Dermis microvascular lymphatic vessel endothelial cell (primary cell): ENCODE results near the gene USH2A. TPM values are rescaled to one million over a fixed set of nuclear protein-coding genes. Genes with fewer than 3 reads are reported as not detected.

ENCODE experiments used
- DNase-seq, 2 donors: peaks; one replicate each; pipeline versions ENCODE4 v3.0.0 to v3.0.0-alpha.2; 2010; ENCODE audit warnings: low read depth in 2 of 2
- total RNA-seq: library from RNA; depleted of rRNA; stranded (reverse); fragments of >200 nt; gene quantifications from 2 replicates; pipeline ENCODE4 v1.2.1, GENCODE V29; 2014

Gene USH2A
- total RNA-seq, 1 donor from 2014 or later: not detected

DNA sequence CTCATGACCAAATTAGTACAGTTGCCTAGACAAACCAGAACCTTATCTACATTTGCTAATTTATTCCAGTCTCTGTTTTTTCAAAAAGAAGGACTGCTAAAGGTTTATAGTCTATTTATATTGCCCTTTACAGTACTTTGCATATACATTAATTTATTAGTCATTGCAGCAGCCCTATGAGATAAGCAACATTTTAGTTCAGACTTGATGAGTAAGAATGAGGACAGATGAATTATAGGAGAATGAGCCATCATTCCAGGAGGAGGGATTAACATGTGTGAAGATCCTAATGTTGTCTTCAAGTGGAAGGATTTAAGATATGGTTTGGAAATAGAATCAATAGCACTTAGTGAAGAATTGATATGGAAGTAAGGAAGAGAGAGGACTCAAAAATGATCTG is 703.7 kb downstream of the USH2A start:
- DNase-seq: no peak

DNA sequence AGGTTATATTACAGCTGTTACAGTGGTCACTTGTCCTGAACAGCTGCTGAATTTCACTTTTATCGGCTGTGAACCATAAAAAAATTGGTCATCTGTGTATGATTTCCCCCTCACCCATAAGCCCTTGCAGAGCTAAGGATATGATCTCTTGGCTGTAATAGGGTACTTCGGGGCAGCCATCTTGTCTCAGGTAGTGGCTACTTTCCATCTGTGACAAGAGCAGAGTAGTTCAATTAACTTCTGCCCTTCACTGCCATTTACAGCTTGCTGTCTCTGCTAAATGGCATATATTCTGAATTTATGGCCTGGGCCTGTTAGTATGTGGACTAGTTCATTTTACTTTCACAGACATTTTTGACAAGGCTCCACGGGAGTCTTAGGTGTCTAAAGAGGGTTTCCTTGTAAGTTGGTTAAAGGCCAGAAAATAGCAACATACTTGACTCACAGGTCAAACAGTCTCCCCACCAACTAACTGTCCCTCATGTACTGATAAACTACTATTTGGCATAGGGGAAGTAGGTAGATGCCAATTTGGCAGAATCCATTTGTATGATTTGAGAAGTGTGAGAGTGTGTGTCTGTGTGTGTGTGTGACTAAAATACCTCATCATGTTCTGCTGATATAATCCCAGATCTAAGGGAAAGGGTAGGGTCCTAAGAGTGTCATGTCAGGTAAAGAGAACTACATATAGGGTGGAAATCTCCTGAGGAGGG is 704.5 kb downstream of the USH2A start:
- no peak for DNase-seq

DNA sequence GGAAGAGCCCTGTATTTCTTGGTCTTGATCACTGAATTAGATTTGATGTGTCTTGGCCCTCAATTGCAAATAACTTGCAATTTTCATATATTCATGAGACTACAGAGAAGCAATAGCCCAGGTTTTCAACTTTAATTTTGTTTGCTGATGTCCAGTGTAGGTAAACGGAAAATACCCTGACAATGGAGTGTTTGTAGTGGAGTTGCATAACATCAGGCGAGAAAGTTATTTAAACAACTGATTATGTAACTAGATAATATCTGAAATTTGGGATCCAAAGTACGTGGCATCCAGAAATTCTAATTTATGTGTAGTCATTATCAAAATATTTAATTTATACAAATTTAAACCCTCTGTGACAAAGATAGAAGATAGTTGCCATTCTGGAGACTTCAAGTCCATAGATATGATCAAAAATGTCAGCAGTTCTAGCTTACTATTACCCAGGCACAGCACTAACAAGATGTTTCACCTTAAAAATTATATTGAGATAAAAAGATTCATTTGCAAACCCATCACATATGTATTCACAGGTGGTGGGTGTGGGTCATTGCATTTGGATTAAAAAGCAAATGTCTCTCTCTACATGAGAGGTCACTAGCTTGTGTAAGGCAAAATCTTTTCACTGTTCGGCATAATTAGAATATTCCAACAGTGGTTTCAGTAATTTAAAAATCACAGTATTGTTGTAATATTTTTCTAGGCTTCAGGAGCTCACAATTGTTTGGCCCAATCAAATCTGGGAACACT is 705.4 kb downstream of the USH2A start:
- DNase-seq: no peak

DNA sequence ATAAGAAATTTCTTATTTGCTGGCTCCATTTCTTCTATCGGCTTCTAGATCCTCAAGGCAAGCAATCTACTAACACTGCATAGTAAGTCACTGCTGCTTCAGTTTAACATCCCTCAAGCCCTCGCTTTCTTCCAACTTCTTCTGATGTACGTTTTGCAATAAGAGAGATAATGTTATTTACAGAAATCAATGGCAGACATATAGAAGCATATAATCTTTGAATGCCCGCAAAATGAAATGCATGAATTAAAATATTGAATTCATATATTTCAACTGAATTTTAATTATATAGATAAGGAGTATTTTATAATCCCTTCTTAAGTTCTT is 712.4 kb downstream of the USH2A start:
- no peak for DNase-seq

DNA sequence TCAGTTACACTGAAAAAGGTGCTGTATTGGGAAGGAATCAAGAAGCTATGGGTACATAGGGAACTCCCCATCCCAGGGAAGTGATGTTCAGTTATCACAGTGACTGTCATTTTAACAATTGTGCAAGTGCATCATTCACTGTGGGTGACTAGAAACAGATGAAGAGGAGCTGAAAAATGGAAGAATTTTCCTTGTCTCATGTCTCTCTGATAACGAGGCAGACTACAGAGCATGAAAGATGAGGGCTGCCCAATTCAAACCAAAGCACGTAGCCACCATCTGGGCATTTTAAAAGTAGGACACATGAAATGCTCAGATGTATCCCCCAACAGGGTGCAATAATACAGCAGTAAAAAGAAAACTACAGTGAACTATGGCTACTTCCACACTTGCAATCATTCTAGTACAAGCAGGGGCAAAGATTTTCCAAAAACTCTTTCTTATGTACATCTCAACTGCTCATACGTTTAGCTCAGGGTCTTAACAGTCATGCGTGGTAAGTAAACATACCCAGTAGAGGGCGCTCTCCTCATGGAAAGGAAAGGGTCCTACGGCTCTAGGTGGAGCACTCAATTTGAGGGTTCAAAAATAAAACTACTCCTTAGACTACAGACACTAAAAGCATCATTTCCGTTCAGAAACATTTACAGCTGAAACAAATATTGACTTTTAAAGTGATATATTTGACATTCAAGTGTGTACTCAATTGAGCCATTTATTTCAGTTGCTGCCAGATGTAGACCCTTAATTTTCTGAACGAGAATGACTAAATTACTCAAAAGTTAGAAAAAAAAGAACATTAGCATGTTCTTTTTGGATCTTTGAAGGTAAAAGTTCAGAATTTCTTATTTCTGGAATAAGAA is 713.0 kb downstream of the USH2A start:
- peak; percentile 10 to 40 for DNase-seq

DNA sequence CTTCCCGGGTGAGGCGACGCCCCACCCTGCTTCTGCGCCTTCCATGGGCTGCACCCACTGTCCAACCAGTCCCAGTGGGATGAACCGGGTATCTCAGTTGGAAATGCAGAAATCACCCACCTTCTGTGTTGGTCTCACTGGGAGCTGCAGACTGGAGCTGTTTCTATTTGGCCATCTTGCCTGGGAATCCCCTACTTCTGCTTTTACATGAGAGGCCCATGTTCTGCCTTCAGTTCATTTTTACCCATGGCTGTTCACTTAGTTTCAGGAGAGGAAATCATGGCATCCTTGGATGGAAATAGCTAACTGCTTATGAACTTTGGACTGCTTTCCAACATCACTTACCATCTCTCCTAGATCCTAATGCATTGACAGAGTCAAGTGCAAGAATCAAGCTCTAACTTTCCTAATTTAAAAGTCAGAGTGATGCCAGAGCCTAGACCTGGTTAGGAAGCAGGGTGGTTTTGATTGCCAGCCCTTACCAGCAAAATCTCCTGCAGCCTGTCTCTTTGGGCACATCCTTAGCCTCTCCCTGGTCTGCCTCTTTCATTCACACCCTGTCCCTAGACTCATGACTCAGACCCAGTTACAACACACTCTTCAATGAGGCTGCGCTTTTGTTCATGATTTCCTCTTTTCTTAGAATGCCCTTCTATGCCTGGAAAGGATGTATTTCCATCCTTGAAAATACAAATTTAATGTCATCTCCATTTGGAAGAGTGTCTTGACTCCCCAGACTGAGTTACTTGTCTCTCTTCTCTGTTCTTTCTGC is 719.0 kb downstream of the USH2A start:
- DNase-seq: no peak

DNA sequence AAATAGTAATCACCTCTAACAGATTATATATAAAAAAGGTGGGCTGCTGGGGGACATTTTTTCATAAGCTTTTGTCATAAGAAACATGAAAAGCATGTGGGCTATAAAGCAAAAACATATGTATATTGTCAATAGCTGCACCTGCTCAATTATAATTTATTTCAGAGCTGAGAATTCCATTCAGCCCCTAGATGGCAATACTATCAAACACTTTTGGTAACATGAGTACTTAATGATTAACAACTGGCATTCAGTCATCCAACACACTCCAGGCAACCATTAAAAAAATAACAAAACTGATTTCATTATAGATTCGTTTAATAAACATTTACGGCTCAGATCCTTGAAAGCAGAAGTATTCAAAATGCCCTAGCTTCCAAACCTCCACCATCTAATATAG is 741.0 kb downstream of the USH2A start:
- no peak for DNase-seq

DNA sequence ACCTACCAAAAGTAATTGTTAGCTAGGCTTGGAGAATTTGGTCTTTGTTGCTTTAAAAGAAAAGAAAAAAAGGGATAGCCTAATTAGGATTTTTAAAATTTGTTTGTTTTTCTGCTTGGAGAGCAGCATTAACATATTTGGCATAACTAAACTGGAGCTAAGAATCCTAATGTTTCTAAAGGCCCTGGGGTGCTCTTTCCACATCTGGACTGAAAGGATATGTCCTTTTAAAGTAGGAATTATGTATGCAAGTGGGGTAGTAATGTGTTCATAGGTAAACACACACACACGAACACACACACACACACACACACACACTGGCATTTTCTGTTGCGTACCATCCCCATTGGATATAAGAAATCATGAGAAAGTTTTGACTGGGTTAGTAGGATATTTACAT is 742.2 kb downstream of the USH2A start:
- no peak for DNase-seq

DNA sequence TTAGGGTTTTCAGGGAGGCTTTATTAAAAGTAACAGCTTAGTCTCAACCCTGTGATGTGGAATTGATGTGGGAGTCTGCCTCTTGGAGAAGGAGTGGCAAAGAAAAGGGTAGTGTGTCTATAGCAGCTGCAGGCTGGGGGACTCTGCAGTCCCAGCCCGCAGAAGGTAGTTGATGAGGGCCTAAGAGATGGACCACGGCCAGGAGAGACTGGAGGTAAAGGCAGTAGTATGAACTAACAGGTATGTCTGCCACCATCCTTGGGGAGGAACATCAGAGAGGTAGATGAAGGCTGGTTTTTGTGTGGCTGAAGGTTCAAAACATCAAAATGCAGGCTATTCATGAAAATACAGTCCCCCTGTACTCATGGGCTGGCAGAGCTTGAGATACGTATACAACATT is 744.0 kb downstream of the USH2A start:
- DNase-seq: no peak

DNA sequence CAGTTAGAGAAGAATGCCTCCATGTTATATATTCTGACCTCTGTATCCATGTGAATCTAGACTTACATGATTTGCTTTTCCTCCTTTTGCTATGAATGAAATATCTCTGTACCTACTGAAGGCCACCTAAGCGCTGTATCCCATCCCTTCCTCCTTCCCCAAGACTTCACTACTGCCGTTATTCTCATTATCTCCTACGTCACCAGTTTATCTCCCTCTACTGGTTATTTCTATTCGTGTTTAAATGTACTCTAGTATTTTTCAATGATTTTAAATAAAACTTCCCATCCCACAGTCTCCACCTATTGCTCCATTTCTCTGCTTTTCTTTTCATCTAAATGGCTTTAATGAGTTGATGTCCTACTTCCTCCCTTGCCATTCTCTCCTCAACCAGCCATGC is 746.1 kb downstream of the USH2A start:
- DNase-seq: no peak

DNA sequence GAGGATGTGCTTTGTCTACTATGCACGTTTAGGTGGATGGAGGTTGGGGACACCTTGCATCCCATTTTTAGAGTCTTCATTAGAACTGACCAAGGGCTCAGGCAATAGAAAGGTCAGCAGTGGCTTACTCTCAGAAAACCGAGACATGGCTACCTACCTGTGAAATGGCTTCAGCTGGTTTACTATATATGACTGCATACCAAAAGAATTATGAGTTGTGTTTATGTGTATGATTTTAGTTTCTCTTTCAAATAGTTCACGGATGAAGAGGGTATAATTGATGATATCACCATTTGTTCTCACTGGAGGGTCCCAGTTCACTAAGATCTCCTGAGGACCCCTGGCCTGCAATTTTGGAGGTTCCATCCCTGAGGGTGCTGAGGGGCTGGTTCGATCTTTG is 749.3 kb downstream of the USH2A start:
- no peak for DNase-seq

DNA sequence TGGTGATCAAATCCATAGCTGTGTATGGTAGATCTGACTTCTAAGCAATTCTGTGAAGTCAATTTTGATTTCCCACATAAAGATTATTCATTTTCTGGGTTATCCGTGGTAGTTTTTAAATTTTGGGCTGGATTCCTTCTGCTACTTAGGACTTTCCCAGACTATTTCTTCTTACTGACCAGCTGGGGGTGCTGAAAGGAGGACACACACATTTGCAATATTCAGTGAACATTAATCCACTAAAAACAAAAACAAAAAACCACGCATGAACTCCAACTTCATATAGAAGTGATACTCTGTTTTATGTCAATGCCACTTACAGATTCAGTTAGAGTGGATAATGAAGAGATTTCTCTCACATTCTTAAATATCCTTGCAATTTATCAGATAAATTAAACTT is 750.8 kb downstream of the USH2A start:
- no peak for DNase-seq

DNA sequence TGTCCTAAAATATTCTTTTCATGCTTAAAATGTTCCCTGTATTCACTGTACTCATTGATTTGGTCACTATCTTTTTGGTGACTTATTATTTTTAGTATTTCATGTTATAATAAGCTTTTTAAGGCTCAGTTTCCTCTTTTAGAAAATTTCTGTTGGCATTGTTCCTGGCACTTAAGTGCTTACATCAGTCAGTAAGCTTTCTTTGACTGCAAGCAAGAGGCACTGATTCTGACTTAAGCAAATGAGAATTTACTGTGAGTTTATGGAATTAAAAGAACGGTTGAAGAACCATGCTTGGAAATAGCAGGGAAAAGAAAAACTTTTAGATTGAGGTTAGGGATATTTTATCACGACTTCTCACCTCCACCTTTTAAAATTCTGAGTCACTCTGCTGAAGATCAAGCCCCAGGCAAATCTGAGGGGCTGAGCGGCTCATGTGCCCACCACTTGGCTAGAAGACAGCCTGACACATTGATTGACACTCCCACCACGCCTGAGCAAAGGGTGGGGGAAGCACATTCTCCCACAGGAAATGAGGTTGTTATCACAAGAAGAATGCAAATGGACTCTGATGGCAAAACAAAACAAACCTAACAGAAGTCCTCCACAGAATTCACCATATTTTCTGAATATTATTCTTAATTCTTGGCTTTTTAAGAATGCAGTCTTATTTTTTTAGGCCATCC is 753.3 kb downstream of the USH2A start:
- no peak for DNase-seq

DNA sequence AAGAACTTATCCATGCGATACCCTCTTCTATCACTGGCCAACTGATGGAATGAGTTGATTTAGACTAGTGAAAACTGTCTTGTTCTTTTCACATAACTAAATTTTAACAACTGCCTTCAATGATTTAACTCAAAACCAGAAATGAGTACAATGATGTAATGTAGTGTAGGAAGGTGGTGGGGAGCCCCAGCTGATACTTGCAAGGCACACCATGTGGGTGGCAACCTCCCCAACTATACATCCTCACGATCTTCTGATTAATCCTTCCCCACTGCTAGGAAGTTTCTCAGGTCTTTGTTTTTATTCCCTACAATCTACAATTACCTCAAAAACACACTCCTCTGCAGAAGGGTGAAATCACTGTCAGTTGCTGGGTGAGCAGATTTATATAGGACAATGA is 755.5 kb downstream of the USH2A start:
- DNase-seq: no peak

DNA sequence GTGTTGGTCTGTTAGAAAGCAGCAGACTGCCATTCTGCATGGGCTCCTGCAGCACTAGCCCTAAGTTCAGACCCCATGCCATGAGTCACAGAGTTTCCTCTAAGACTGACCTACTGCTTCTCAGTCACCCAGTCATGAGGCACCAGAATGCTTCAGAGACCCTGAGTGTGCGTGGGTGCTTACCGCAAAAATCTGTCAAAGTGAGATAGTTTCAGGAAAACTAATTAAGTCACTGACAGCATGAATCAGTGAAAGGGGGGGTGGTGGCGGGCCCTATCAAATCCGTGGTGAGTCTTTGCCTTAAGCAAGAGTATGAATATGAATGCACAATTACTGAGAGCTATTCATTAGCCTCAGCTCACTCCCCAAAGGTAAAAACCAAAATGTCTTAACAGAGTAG is 758.0 kb downstream of the USH2A start:
- no peak for DNase-seq

DNA sequence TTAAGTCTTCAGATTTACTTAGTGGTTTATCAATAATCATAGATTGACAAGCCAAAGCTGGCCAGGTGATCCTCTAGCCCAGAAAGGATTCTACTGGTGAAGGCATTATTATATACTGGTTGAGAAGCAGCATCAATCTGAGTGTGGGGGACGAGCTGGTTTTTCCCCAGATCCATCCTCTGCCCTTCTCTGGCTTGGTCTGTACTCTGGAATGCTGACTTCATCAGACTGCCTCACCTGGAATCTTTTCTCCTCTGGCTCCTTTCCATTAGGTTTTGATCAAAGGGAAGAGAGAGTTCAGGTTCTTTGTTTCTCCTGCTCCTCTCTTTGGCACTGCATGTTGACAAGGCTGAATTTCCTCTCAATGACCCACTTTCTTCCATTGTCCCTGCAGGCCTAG is 762.2 kb downstream of the USH2A start:
- no peak for DNase-seq

DNA sequence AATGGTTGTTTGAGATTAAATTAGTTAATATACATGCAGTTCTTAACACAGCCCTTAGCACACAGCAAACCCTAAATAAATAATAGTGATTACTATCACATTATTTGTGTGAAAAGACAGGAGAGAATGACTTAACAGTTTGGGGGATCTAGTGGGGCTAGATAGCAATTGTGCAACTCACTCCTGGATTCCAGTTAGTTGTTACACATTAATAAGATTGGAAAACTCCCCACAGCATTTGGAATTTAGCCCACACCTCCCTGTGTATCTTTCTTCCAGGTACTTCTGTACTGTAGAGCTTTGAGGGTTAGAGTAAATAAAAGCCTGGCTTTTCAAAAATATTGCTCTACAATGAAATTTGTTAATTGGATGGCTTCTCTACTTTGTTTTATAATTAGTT is 763.0 kb downstream of the USH2A start:
- no peak for DNase-seq

DNA sequence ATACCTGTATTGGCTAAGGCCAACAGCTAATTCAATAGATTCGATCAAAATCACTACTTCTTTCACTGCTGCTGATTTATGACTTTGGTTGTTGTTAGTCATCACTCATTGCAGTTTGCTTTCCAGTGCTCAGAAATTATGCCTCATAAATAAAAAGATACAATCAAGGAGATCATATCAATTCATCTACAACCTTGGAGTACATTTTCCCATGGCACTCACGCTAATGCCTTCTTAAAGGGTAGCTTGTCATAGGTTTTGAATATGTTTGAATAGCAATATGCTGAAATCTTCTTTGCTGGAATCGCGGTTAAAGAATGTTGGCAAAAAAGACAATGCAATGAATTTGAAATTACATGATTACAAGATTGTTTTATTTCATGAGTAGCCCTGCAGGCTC is 766.2 kb downstream of the USH2A start:
- DNase-seq: no peak

DNA sequence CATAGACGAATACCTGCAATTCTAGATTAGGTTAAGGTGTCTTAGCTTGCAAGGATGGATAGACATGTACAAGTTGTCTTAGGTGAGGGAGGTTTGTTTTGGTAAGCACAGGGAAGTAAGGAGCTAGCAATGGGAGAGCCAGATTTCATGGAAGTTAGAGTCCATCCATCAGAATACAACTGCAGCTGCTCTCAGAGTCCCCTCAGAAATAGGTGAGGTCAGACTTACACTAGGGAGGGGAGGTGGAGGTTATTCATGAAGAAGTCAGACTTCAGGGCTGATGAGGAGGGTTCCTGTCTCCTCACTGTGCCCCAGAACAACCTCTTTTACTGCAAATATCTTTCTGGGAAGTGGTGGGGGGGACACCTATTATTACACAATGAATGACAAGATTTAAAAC is 770.9 kb downstream of the USH2A start:
- no peak for DNase-seq

DNA sequence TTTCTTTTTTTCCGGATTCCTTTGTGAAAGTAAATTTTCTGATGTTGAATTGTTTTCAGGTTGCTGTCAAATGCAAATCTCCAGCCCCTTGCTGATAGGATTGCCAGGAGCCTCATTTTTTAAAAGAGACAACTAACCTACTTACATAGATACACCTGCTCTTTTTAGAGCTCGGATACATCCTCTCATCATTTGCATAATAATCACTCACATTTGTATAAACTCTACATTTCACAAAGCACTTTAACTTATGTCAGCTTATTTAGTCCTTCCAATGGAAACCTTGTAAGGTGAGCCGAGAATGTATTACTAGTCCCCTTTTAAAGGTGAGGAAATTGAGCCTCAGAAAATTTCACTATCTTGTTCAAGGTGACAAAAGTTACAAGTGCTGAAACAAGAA is 771.4 kb downstream of the USH2A start:
- DNase-seq: no peak

DNA sequence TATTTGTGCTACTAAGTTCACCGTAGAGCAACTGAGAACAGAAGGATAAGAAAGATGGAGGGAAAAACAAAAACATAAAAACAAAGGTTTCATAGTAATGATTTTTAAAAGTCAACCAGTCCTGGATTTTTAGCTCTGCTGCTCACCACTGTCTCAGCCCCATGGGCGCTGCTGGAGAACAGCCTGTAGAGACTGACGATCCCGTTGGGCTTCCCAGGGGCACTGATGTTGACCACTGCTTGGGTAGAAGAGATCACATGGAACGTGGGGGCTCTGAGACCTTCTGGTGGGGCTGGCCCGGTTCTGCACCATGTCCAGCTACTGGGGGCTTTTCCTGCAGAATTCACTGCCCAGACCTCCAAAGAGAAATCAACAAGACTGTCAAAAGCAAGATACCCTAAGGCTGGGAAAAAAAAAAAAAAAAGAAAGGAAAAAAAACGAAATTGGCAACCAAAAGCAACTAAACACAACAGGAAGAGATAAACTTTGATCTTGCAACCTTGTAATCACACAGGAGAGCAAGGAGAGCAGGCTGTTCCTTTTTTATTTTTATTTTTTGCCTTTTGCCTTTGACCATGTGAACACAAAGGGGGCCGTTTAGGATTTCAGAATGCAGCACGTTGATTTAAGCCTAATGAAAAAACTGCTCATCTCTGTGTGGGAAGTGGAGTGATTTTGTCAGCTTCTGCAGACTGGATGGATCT is 772.6 kb downstream of the USH2A start:
- DNase-seq: no peak
